Hematopoietic multipotent progenitor cell (in vitro differentiated cells): ENCODE data around the gene CD58. TPM values are rescaled to one million over a fixed set of nuclear protein-coding genes. Genes with fewer than 3 reads are reported as not detected.
A peak's percentile ranks its signal among the peaks of the same experiment; 100 is the strongest.

Experiments used
- DNase-seq, 3 donors: peaks; one replicate each; pipeline ENCODE4 v3.0.0-alpha.2; 2011 to 2015; ENCODE audit warnings: low read depth in 2 of 3, low spot score in 2 of 3
- total RNA-seq: library from RNA; depleted of rRNA; stranded (reverse); fragments of >200 nt; gene quantifications from one replicate; pipeline ENCODE4 v1.2.3, GENCODE V29; 2012

Gene CD58
- total RNA-seq, 1 donor: 26.9 TPM

DNA sequence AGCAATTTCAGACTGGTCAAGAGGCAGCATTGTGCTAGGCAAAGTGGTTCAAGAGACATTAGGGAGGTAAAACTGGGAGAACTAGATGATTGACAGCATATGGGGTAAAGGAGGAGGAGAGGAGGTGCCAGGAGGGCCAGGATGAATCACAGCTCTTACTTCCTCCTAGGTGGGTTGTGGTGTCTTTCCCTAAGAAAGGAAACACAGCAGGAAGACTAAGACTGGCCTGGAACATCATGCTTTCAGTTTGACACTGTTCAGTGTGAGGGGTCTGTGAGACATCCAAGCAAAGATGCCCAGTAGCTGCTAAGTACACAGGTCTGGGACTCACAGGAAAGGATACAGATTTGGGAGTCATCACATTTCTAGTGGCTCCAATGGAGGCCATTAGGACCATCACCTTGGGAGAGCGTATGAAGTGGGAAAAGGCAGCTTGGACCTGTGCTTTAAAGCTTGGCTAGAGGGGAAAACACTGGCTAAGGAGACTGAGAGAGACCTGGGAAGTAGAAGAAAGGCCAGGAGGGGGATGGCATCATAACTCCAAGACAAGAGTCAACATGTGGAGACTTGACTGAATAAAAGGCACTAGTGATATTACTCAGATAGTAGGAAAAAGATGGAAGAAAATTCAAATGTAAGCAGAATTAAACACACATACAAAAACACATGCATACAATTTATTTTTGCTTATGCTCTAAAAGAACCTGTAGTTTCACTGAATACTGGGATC lies 17.3 kb downstream of the CD58 start:
- no peak for DNase-seq

DNA sequence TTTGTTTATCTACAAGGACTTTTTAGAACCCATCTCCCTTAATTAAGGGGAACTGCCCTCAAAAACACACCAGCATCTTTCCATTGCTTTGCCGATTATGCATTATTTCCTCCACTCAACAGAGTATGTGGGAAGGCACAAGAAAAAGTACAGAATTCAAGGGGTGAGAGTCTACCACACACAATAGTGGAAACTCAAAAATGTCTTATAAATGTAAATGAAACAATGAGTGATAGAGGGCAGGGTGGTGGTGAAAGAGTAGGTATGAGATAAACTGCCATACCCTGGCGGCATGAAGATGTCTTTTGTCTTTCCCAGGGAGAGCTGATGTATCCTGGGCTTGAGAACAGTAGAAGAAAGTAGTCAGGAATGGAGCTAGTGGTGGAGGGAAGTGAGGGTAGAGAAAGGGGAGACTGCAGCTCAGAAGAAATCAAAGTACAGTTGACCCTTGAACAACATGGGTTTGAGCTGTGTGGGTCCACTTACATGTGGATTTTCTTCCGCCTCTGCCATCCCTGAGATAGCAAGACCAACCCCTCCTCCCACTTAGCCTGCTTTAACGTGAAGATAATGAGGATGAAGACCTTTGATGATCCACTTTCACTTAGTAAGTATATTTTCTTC lies 24.4 kb downstream of the CD58 start:
- DNase-seq: no peak

DNA sequence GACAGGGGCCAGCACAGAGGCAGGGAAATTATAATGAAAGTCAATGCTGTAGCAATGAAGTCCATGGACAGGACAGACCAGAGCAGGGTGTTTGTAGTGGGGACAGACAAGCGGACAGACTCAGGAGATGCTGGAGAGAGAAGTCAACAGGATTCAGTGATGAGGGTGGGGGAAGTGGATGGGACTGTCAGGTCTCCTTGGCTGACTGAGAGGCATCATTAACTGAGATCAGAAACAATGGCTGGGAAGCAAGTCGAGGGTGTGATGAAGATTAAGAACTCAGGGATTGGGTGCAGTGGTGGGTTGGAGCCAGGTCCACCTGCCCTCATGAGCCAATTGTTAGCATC lies 25.5 kb downstream of the CD58 start:
- no peak for DNase-seq

DNA sequence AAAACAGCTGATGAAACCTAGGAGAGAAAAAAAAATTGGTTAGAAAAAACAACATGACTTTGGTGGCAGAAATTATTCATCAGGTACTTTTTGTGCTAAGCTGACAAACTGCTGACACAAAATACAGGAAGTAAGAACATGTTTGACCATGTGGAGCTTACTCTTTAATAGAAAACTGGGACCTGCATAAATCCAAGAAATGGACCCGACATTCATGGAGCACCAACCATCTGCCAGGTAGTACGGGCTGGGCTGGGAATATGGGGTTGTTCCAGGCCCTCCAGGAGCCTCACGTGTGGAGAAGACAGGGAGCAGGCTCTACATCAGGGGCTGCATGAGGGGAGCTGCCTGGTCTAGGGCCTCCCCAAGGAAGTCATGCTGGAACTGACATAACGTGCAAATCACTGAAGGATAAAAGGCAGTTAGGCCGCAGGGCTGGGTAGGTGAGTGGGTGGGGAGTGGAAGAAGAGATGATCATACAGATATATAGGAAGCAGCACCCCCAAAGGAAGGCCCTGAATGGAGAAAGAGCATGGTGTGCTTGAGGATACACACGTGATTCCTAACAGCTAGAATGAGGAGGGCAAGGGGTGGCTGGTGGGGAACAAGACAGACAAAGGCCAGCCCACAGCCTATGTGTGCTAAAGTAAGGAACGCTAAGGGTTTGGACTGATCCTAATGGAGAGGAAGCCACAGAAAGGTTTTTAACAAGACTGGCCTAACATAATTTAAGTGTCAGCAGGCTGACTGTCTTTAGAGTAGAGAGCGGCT lies 26.1 kb downstream of the CD58 start:
- peak in 1 of 3 donors; percentile 8 for DNase-seq

DNA sequence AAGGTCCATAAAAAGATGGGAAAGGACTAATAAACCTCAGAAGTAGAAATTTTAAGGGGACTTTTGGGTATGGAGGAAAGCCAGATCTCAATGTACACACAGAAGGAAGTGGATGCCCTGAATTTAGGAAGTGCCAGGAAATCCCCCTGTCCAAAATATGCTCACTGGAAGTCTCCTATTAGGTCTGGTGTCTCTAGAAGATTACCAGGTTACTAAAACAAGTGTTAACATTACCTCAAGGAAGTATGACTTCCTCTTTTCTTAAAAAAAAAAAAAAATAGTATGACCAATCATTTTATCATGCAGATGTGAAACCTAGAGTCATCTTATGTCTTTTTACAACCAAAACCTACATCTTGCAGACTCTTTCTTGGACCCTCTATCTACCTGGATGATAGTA lies 30.7 kb downstream of the CD58 start:
- DNase-seq: peak in 2 of 3 donors; percentile 44 to 71

DNA sequence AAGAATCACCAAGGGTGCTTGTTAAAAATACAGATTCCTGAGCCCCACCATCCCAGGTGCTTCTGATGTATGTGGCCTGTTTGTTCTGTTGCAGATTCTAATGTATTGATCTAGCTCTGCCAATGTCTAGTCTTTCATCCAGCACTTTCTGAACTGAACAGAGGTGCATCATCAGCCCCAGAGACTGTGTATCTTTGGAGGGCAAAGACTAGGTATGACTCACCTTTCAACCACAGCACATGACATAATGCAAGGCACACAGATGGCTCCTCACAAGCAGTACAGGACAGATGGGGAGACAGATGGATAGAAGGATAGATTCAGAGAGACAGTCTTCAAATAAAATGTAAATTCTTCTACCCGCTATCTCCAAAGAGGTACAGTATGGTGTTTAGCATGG lies 32.3 kb downstream of the CD58 start:
- DNase-seq: no peak

DNA sequence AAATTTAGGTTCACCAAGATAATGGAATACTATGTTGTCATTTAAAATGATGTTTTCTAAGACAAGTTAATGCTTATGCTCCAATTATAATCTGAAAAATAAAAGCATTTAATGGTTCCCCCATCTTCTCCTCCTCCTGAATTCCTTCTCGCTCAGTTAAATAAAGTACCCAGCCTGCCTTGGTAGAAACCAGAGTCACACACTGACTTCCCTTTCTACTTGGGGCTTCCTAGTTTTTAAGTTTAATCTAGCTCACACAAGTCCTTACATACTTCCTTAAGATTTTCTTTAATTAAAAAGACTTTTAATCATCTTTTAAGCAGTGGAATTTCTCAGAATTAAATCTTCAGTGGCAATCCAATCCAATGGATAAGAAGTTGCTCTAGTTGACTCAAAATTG lies 32.9 kb downstream of the CD58 start:
- DNase-seq: no peak

DNA sequence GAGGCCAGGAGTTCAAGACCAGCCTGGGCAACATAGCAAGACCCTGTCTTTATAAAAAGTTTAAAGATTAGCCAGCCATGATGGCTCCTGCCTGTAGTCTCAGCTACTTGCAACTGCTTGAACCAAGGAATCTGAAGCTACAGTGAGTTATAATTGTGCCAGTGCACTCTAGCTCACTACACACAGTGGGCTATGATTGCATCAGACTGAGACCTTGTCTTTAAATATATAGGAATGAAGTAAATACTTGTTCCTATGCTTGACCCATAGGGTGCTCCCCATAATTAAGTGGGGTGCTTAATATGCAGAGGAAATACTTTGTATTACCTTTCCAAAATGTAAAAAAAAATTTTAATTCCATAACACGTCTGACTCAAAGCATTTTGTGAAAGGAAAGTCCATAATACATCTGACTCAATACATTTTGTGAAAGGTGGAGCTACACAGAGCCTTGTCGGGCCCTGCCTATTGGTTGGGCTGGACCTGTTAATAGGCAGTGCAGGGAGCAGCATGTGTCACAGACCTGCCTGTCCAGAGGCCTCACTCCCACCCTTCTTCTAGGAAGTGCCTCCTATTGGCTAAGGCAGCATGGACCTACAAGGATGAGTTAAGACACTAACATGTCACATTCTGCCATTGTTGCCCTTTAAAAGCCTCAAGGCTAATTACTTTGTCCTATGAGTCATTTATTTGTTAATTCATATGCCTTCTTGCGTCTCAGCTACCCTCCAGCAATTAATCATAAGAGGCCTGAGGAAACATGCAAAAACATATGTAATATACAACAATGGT lies 33.6 kb downstream of the CD58 start:
- no peak for DNase-seq

DNA sequence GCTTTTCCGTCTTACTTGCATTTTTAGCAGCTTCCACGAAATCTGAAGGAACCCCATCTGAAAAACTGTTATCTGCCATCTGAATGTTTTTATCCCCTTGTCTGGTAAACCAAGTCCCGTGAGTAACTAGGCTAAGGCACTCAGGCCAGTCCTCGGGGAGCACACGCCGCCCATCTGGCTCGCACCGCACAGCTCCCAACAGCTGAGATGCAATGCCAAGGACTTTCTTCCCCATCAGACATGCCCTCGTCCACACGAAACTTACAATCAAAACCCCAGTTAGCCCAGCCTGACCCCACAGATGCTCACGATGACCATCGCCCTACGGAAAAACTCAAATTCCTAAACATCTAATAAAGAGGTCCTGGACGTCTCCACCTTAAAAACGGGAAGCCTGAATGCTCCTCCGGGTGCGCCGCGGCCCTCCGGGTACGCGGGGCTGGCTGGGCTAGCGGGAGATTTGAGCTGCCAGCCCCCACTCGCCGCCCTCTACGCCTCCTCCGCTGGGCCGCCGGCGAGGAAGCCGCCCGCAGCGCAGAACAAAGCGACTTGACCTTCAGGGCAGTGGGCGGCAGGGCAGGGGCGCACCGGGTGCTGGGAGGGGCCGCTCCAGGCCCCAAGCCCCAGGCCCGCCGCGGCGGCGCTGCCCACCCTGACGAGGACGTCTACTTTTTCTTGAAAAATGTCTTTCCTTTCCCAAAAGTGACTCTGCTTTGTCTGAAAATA lies 36.6 kb downstream of the CD58 start:
- DNase-seq: no peak

DNA sequence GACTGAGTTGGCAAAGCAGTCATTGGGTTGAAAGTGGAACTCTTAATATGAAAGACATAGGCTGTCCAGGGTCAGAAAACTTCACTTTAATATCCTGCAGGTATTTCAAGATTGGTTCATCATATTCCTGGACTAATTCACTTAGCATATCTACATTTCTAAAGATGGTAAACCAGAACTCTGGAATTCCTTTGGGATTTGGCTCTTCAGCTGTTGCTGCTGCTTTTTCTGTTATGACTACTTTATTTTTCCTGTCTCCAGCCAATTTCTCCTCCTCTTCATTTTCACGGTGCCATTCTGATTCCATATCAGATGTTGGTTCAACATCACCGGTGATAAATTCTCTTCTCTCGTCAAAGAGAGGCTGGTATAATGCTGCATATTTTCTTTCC lies 37.4 kb downstream of the CD58 start:
- no peak for DNase-seq

DNA sequence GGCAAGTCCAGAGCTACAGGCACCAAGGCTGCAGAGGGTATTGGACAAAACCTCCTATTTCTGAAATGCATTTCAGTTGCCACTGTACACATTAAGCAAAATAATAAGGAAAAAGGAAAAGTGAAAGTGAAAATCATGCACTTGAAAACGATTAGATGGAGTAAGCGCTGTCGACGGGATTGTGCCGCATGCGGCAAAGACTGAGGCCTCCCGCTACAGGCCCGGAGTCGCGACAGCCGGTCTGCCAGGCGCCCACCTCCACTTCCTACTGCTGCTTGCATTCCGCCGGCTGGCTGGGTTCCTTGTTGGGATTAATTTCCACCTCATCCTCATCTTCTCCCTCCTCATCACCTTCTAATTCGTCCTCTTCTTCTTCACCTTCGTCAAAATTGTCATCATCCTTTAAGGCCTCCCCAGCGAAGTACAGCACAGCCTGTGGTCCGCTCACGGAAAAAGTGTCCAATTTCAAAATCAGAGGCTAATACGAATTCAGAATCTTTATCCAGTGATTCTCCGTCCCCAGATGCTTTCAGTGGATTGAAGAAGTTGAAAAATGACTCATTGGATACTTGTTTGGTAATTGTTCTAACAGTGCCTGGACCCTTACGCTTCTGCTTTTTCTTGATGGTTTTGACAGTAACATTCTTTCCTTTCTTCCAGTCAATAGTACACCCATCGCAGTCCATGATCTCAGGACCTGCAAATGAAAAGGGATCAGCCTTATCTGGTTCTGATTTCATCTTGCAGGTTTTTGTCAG lies 38.0 kb downstream of the CD58 start:
- no peak for DNase-seq

DNA sequence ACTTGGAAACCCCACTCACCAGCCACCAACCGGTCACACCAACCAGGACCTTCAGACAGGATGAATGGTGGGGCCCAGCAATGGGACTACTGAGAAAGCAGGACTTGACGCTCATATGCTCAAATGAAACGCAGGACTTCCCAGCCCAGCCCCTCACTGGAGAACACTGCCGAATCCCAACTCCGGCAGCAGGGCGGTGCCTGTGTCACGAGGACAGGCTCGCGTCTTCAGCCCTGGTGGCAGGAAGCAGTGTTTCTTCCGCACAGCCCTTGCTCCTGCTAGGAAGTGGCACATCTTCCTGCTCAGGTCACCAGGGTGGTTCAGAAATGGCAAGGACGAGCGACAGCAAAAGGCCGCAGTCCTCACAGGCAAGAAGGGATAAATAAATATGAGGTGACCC lies 38.9 kb downstream of the CD58 start:
- DNase-seq: no peak

DNA sequence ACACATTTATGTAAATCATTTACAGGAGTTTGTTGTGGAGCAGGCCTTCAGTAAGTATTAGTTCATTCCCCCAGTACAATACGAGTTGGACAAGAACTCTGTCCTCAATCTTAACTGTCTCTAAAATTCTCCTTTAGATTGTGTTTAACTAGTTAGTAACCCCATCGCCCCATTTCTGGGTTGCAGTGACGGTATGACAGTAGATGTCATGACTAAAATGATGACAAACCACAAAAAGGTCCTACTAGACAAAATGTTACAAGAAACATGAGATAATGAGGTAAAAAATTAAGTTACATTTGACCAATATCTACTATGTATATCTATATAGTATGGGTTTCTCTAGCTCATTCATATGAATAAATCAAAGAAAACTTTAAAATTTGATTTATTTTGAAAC lies 41.1 kb downstream of the CD58 start:
- DNase-seq: no peak

DNA sequence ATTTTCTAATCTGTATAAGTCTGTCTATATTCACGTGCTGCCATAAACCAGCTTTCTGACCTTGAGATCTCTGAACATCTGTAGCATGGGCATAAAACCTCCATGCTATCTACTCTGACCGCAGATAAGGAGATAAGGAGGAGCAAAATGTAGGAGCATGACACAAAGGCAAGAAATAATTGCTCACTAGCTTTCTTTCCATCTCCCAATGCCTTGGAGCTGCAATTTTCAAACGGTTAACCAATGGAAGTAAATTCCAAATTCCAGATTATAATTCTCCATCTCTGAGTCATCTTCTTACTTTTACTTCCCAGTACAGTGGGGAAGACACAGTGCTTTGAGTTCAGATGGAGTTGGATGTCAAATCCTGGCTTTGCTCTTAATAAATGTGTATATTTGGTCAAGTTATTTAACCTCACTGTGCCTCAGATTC lies 41.6 kb downstream of the CD58 start:
- no peak for DNase-seq

DNA sequence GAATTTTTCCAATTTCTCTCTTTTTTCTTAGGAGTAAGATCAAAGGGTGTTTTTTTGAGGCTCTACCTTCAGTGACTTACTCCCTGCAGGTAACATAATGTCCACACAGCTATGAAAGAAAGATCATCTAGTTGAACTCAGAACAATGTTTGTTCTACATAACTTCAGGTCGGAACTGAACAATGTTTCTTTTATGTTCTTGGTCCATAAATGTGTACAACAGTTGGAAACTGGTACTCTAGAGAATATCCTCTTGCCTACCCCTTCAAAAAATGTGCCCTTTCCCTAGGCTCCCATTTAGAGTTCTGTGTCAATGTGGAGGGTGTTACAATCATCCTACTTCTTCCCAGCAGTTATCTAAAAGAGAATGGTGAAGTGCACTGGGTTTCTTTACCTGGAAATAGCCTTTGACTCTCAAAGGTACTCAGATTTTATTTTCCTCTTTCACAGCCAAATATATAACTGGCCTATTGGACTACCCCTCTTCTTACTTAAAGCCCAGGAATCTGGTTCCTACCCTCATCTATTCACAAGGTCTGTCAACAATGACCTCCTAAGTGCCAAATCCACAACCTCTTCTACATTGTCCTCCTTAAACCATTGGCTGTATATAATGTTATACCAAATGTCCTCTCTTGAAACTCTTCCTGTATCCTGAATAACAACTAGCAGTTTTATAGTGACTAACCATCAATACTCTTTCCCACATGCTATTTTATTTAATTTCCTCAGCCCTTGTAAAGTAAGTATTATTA lies 42.3 kb downstream of the CD58 start:
- no peak for DNase-seq

DNA sequence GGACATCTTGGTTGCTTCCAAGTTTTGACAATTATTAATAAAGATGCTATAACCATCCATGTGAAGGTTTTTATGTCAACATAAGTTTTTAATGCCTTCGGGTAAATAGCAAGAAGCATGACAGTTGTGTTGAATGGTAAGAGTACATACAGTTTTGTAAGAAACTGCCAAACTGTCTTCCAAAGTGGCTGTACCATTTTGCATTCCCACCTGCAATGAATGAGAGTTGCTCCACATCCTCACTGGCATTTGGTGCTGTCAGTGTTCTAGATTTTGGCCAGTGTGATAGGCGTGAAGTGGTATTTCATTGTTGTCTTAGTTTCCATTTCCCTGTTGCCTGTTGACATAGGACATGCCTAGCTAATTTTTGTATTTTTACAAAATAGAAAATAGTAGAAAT lies 45.4 kb downstream of the CD58 start:
- no peak for DNase-seq

DNA sequence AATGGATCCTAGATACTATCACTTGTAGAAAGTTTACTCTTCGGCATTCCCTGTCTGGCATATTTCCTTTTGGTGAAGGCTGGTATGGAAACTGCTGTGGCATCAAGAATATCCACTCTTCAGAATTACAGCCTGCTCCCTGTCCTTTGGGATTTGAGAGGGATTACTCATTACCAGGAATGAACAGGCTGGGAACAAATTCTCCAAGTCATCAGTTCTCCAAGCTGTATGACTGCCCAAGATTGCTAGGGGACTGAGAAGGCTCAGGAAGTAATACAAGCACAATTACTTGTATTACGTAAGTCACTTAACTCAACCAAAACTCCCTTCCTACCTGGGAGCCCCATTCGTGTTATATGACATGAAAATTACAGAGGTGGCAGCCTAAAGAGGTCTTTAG lies 49.6 kb downstream of the CD58 start:
- DNase-seq: no peak

DNA sequence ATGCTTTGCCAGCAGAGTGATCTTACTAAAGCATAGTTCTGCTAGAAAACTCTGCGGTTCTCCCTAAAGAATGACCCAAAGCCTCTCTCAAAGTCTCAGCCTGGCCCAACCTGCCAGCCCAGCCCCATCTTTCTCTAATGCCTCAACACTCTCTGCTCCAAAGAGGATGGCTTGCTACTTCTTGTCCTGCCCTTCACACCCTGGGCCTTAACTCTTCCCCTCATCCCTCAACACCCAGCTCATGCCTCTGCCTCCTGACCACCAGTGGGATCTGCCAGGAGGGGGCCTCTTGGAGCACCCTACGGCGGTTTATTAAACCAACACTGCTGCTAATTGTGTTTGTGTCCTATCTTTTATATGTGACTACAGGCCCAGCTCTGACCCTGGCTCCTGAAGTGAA lies 52.4 kb downstream of the CD58 start:
- no peak for DNase-seq

DNA sequence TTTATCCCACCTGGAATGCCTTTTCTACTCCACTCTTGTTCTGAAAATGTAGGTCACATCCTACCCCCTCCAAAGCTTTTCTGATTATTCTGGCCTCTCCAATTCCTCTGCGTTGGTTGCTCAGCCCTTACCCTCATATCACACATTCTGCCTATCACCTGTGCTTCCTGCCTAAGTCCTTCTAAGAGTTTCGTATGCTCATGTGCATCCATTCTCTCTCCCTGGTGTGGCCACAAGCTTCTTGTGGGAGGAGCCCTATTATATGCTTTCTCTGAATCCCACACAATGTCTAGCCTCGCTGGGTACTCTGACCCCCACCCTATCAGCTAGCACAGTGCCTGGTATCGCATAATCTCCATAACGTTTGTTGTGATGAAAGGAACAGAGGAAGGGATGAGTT lies 54.2 kb downstream of the CD58 start:
- DNase-seq: no peak
